22Rv1 (cell line): Measurements from ENCODE around the gene TUBB8B.
"Not testable (repeated sequence)": the region's sequence is repeated elsewhere in the genome, so short reads cannot be mapped to it uniquely, and the experiment has no call there.

Experiments used
- ZFX ChIP-seq: fragments of 450-650 bp; IDR thresholded peaks from 2 replicates; pipeline ENCODE4 v1.6.1; 2017; ENCODE audit warnings: antibody characterized with exemption, borderline replicate concordance
- TF ChIP-seq, protein P1 (sequence below): fragments of 450-650 bp; IDR thresholded peaks from 2 replicates; pipeline ENCODE4 v1.5.1; 2017; ENCODE audit warnings: mild to moderate bottlenecking

GRCh38 chr18:9937-10336 is 39.5 kb downstream of the TUBB8B start:
- TF ChIP-seq, protein P1, sequence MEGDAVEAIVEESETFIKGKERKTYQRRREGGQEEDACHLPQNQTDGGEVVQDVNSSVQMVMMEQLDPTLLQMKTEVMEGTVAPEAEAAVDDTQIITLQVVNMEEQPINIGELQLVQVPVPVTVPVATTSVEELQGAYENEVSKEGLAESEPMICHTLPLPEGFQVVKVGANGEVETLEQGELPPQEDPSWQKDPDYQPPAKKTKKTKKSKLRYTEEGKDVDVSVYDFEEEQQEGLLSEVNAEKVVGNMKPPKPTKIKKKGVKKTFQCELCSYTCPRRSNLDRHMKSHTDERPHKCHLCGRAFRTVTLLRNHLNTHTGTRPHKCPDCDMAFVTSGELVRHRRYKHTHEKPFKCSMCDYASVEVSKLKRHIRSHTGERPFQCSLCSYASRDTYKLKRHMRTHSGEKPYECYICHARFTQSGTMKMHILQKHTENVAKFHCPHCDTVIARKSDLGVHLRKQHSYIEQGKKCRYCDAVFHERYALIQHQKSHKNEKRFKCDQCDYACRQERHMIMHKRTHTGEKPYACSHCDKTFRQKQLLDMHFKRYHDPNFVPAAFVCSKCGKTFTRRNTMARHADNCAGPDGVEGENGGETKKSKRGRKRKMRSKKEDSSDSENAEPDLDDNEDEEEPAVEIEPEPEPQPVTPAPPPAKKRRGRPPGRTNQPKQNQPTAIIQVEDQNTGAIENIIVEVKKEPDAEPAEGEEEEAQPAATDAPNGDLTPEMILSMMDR: not testable (repeated sequence)
- TF ChIP-seq ZFX: not testable (repeated sequence)
